IPS-20b (cell line): ENCODE measurements around the gene ARID1B.

Source experiments
- H3K27ac ChIP-seq: one replicate; pipeline ENCODE4 v1.5.1; 2013; ENCODE audit warnings: low read length
- H3K27me3 ChIP-seq: 2 replicates; pipeline ENCODE4 v1.6.1; 2013; ENCODE audit warnings: mild to moderate bottlenecking, low read length, inconsistent platforms; ENCODE audit not compliant: insufficient read depth
- H3K36me3 ChIP-seq: 2 replicates; pipeline ENCODE4 v1.6.1; 2013; ENCODE audit warnings: low read depth, mild to moderate bottlenecking, inconsistent platforms, low read length, moderate library complexity; ENCODE audit not compliant: insufficient read depth
- H3K4me1 ChIP-seq: 2 replicates; pipeline ENCODE4 v1.6.1; 2013; ENCODE audit warnings: mild to moderate bottlenecking, control low read depth, inconsistent platforms, low read length, moderate library complexity; ENCODE audit not compliant: insufficient read depth
- H3K4me3 ChIP-seq: 2 replicates; pipeline ENCODE4 v1.5.1; 2013; ENCODE audit warnings: mild to moderate bottlenecking, low read length, inconsistent platforms
- H3K9ac ChIP-seq: 2 replicates; pipeline ENCODE4 v1.6.1; 2013; ENCODE audit warnings: low read depth, mild to moderate bottlenecking, inconsistent platforms, low read length, moderate library complexity
- H3K9me3 ChIP-seq: 2 replicates; pipeline ENCODE4 v1.6.1; 2013; ENCODE audit warnings: mild to moderate bottlenecking, low read depth, low read length, inconsistent platforms; ENCODE audit not compliant: insufficient read depth

ARID1B gene

DNA sequence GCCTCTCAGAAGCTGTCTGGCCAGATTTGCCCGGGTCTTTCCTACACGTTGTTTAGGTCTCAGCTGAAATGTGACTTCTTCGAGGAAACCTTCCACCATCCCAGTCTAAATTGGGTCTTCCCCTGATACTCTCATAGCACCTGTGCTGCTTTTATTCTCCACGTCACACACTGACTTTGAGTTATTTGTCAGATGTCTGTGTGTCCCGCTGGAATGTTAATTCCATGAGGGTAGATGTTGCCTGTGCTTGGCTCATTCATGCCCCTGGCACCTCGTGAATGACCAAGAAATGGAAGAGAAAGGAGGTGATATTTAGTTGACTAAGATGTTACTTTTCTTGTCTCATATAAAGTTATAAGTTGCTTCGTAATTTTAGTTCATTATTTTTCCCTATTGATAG is 348.4 kb downstream of the ARID1B start:
- H3K27me3 ChIP-seq, result no peaks in the 10 kb centered on the region
- no peak overlapping the region for H3K4me3 ChIP-seq
- no peaks in the 10 kb centered on the region for H3K9me3 ChIP-seq
- H3K4me1 ChIP-seq, result no peaks in the 10 kb centered on the region
- H3K27ac ChIP-seq, result no peak overlapping the region
- no peaks in the 10 kb centered on the region for H3K36me3 ChIP-seq
- H3K9ac ChIP-seq, result no peak overlapping the region

DNA sequence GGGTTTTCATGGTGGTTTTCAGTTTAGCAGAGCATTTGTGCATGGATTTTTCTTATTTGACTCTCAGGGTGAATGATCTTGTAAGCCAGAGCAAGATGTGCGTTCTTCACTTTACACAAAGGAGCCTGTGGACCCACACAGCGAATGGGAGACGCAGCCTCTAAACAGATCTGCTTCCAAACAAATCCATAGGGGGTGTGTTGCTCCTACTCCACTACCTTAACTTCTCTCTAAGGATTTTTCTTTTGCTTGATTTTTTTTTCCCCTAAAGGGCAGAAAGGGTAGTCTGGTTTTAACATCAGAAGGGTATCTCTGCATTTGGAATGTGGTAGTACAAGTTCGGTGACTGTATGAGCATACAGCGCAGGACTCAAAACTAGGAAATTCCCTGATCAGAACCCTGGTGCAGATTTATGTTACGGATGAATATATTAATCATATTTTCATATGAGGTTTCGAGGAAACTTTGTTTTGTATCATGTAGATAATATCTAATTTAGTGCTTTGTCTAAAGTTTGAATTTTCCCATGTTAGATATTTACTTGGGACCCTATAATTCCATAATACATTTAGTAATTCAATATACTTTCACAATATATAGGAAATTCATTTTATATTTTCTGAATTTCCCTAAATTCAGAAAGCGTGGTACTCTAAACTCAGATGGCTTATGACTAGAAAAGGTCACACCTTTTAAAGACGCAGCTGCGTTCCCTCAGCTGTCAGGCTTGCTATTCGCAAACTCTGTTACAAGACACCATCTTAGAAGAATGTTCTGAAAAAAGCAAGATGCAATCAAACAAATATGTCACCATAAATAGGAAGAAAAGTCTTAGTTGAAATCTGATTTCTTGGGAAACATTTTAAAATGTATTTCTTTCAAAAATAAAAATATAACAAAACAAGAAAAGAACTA is 349.3 kb downstream of the ARID1B start:
- Histone ChIP-seq H3K27me3 (no peaks in the 10 kb centered on the region), H3K4me1 (no peaks in the 10 kb centered on the region), H3K36me3 (no peaks in the 10 kb centered on the region), H3K27ac (no peak overlapping the region), H3K4me3 (no peak overlapping the region), H3K9ac (no peak overlapping the region), H3K9me3 (no peaks in the 10 kb centered on the region)

DNA sequence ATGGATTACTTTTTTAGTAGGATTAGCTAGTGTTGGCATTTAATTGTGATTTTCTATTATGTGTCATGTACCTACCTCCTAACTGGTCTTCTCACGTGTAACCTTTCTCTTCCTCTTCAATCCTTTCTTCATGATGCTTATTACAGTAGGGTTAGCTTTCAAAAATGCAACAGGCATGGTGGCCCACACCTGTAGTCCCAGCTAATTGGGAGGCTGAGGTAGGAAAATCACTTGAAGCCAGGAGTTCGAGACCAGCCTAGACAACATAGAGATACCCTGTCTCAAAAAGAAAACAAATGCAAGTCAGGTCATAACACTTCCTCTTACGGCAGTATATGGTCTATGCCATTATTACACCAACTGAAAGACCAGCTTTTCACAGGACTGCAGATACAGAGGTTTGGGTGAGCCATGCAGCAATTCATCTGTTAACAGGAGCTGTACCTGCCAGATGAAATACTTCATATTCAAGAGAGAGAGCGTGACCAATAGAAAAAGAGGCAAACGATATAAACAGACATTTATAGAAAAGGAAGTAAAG is 351.1 kb downstream of the ARID1B start:
- Histone ChIP-seq H3K9ac (no peak overlapping the region), H3K4me3 (no peak overlapping the region), H3K9me3 (no peaks in the 10 kb centered on the region), H3K36me3 (peaks cover 7% of the 10 kb centered on the region), H3K4me1 (no peaks in the 10 kb centered on the region), H3K27ac (no peak overlapping the region), H3K27me3 (no peaks in the 10 kb centered on the region)

DNA sequence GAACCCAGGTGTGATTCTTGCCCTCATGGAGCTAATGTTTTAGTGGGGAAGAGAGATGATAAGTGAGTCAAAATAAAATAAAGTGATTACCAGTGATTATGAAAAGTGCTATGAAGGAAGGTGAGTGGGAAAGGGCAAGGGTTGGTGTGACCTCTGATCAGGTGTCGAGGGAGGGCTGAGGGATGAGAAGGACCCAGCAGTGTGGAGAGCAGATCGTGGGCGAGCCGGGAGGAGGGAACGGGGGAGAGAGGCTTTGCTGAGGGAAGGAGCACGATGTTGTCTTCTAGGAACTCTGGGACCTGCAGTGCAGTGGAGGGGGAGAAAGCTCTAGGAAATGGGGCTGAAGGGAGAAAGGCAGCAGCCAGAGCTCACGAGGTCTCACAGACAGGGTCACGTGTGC is 354.1 kb downstream of the ARID1B start:
- no peak overlapping the region for H3K9ac ChIP-seq
- peaks cover 32% of the 10 kb centered on the region for H3K36me3 ChIP-seq
- no peak overlapping the region for H3K27ac ChIP-seq
- H3K4me3 ChIP-seq, result no peak overlapping the region
- no peaks in the 10 kb centered on the region for H3K9me3 ChIP-seq
- H3K27me3 ChIP-seq, result no peaks in the 10 kb centered on the region
- no peaks in the 10 kb centered on the region for H3K4me1 ChIP-seq

DNA sequence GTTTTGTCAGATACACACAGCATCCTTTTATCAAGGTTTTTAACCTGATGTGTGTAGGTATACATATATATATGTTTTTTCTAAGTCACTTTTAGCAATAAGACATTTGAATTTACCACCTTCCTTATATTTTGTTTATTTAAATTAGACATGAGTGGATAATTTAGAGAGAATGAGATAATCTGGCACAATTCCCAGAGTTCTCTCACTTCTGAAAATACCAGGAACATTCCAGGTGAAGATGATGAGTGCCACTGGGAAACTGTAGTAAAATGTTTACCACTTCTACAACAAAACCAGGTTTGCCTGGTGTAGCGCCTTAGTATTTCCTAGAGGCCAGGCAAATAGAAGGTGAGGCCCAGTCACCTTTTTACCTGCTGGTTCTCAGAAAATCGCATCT is 356.7 kb downstream of the ARID1B start:
- Histone ChIP-seq H3K9ac (no peak overlapping the region), H3K9me3 (no peaks in the 10 kb centered on the region), H3K27me3 (no peaks in the 10 kb centered on the region), H3K36me3 (peaks cover 32% of the 10 kb centered on the region), H3K27ac (no peak overlapping the region), H3K4me3 (no peak overlapping the region), H3K4me1 (no peaks in the 10 kb centered on the region)

DNA sequence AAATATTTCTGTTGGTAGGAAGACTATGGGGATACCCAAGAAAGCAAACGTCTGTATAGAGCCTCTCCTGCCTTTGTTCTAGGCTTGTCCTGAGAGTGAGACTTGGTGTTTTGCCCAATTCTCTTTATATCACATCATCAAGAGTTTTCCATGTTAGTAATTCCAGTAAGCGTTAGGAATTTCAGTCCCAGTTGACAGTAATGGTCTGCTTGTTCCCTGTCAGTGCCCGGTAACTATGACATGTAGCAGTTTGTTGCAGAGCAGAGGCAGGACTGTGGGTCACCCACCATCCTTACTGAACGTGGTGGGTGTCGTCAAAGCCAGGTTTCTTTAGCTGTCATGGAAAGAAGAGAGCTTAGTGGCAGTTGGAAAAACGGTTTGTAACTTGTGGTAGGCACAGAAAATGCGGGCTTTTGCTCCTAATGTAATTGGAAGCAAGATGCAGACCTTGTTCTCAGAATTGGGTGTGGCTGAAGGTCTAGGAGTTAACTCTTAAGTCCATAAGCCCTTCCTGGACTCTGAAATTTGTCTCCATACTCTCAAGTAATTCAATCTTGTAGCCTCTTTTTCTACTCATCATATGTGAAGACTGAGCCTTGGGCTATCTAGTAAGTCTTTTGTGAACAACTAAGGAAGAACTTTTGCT is 357.3 kb downstream of the ARID1B start:
- H3K9me3 ChIP-seq, result no peaks in the 10 kb centered on the region
- no peaks in the 10 kb centered on the region for H3K4me1 ChIP-seq
- no peak overlapping the region for H3K27ac ChIP-seq
- H3K27me3 ChIP-seq, result no peaks in the 10 kb centered on the region
- no peak overlapping the region for H3K9ac ChIP-seq
- no peak overlapping the region for H3K4me3 ChIP-seq
- peaks cover 32% of the 10 kb centered on the region for H3K36me3 ChIP-seq

DNA sequence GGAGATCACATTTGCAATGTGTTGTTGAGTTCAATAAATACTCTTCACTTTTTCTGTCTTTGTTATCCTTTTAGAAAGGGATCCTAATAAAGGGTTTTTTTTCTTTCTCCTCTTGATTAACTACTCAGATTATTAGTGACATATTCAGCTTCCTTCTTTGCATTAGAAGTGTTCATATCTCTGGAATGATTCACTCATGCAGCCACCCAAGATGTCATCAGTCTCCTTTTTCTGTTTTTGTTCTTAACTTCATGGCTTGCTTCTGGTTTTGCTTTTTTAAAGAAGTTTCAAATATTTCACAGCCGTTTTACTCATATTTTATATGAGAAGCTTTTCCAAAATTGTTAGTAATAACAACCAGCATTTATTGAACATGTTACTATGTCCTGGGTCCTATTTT is 358.5 kb downstream of the ARID1B start:
- no peaks in the 10 kb centered on the region for H3K9me3 ChIP-seq
- H3K27ac ChIP-seq, result no peak overlapping the region
- no peak overlapping the region for H3K9ac ChIP-seq
- peaks cover 36% of the 10 kb centered on the region for H3K36me3 ChIP-seq
- H3K4me1 ChIP-seq, result no peaks in the 10 kb centered on the region
- no peaks in the 10 kb centered on the region for H3K27me3 ChIP-seq
- H3K4me3 ChIP-seq, result no peak overlapping the region

DNA sequence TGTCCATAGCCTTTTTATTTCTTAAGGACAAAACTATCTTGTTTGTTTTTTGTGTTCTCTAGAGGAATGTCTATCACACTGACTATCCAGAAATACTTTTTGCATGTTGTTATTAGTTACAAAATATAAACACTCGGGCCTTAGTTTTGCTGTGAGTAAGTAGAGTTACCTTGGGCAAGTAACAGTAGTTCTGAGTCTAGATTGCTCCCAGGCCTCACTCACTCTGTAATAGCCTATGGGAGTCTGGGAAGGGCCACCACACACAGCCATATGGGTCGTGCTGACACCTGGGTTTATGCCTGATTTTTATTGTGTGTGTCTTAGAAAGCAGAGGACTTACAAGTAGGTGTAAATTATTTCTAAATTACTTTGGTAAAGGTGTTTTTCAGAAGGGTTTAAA is 360.3 kb downstream of the ARID1B start:
- Histone ChIP-seq H3K9ac (no peak overlapping the region), H3K27me3 (no peaks in the 10 kb centered on the region), H3K27ac (no peak overlapping the region), H3K4me1 (no peaks in the 10 kb centered on the region), H3K4me3 (no peak overlapping the region), H3K9me3 (no peaks in the 10 kb centered on the region), H3K36me3 (peaks cover 46% of the 10 kb centered on the region)

DNA sequence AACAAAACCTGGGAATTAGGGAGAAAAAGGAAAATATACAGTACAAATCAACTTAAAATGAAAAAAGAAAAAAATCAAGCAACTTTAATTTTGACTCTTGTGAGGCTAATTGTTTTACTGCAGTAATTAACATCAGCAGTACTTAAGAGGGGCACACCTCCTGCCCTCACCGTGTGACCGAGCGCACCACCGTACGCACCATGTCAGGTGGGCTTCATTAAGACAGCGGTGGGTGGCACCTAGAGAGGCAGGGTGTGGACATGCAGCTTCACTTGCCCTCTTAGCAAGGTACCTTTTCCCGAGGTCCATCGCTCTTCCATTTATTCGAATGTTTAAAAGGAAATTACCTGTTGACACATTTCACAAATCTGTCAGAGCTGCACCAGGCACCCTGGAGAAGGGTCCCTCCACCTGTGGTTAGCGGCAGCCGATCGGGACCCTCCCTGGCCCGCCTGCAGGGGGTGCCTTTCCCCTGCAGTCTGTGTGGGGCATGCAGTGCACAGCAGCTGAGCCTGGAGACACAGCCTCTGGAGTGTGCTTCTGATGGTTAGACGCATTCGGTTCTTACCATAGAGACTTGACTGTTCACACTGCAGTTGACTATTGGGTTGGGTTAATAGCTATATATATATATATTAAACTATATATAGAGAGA is 362.0 kb downstream of the ARID1B start:
- Histone ChIP-seq H3K9me3 (no peaks in the 10 kb centered on the region), H3K27me3 (no peaks in the 10 kb centered on the region), H3K4me1 (0 out of 2 replicates have a peak, but pooled peaks cover 3% of the 10 kb centered on the region), H3K4me3 (no peak overlapping the region), H3K9ac (no peak overlapping the region), H3K36me3 (peaks cover 30% of the 10 kb centered on the region; the same call in 1 of the 2 replicates), H3K27ac (no peak overlapping the region)

DNA sequence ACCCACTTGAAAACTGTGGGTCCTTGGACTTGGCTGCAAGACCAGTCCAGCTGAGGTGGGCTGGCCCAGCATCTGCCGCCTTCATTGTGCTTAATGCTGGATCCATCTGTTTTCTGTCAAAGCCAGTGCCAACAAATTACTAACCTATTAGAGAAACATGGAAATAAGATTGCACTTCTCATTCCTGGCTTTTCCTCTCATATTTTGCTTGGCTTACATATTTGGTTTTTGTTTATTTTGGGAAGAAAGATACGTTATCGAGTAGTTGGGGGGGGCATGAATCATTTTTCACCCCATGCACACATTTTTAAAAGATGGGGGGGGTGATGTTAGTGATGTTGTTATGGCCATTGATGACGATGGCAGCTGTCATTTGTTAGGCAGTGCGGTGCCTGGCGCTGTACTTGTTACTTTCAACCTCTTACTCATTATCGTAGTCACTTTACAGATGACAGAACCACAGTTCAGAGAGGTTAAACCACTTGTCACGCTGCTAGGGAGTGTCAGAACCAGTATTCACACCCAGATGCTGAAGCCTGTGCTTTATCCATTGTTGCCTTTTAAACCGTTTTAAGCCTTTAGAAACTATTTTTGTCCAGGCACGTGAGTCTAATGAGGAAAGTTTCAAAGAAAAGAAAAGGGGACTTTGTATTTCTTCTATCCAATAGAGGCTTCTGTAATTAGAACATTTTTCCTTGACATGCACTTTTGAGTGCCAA is 366.2 kb downstream of the ARID1B start:
- no peaks in the 10 kb centered on the region for H3K27me3 ChIP-seq
- peaks cover 14% of the 10 kb centered on the region; the same call in 1 of the 2 replicates for H3K36me3 ChIP-seq
- no peaks in the 10 kb centered on the region for H3K9me3 ChIP-seq
- no peak overlapping the region for H3K9ac ChIP-seq
- peaks cover 8% of the 10 kb centered on the region; the same call in 1 of the 2 replicates for H3K4me1 ChIP-seq
- no peak overlapping the region for H3K4me3 ChIP-seq
- no peak overlapping the region for H3K27ac ChIP-seq
